ENCODE measurements around the gene NTRK1.

The NTRK1 gene

GRCh38 chr1:156899956-156900718 lies 39.5 kb downstream of the NTRK1 start:
- DNase-seq, result no peak

DNA sequence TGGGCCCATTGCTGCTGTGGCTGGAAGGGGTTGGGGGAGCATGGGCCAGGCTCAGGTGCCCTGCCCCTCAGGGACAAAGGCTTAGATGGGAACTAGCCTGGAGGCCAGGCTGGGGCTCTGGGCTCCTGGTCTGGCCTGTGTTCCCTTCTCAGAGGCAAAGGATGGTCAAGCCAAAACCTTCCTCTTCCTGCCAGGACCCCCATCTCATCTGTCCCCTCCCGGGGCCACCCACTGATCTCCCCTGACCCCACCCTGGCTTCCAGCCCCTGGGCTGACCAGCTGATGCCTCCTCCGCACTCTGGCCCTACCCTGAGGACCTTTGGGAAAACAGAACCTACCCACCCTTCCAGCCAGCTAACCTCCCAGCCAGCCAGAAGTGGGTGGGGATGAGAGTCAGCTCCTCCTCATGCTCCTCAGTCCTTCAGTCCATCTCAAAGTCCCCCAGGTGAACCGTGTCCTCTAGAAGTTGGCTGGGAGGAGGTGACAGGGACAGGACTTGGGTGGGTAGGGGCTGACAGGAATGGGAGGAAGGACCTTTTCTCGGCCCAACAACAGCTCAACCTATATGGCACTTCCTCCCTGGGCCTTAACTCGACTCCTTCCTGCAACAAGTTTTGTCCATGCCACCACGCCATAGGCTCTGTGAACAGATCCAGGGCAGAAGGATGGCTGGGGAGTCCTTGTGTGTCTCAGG lies 40.4 kb downstream of the NTRK1 start:
- DNase-seq, result no peak

DNA sequence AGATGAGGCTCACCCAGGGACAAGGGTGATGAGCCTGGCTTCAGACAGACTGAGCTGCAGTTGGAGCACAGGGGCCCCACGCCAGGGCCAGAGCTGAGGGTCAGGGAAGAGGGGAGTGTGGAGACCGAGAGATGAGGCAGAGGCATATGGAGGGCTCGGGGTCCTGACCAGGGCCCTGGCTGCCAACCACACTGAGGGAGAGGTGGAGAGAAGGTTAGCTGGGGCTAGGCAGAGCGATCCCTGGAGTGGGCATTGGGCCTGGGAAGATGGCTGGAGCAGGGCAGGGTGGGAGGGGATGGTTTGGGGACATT lies 40.9 kb downstream of the NTRK1 start:
- no peak for DNase-seq

- no peak for DNase-seq
Measured at GRCh38 chr1:156901966-156902915, 41.6 kb downstream of the NTRK1 start.

- no peak for DNase-seq
Measured at GRCh38 chr1:156903328-156904091, 42.8 kb downstream of the NTRK1 start.

DNA sequence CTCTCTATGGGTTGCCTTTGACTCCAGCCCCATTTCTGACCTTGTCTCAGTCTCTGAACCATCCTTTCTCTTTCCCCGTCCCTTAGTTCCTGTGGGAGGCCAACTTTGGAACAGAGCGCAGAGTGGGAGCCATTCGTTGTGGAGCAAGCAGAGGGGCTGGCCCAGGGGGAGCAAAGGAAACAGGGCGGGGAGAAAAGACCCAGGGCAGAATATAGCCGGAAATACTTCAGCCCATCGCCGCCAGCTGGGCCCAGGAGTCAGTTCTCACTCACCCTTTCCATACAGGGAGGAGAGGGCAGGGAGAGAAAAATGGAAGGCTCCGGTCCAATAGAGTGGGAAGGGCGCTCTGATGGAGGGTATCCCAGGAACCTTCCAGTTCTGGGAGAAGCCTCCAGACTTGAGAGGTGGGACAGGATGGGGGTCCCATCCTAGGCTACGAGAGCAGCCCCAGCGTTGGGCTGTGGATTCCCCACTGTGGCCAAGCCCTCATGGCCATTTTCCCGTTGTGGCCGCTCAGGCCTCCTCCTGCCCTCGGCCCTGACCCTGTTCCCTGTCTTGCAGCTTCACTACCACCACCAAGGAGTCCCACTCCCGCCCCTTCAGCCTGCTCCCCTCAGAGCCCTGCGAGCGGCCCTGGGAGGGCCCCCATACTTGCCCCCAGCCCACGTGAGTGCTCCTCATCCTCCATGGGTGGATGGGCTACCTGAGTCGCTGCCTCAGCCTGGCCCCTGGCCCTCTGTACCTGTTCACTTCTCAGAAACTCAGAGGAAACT lies 43.7 kb downstream of the NTRK1 start:
- DNase-seq, result no peak

DNA sequence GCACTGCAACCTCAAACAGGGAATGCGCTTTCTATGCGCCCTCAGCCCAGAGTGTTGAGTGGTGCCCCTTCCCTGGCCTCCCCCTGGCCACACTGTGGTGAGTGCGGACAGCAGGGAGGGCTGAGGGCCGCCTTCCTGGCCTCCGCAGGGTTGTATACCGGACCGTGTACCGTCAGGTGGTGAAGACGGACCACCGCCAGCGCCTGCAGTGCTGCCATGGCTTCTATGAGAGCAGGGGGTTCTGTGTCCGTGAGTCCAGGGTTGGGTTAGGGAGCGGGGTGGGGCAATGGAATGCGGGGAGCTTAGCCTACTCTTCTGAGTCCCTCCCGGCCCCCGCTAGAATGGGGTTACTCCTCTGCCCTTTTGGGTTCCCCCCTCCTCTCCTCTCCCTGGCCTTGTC lies 44.5 kb downstream of the NTRK1 start:
- DNase-seq, result no peak

DNA sequence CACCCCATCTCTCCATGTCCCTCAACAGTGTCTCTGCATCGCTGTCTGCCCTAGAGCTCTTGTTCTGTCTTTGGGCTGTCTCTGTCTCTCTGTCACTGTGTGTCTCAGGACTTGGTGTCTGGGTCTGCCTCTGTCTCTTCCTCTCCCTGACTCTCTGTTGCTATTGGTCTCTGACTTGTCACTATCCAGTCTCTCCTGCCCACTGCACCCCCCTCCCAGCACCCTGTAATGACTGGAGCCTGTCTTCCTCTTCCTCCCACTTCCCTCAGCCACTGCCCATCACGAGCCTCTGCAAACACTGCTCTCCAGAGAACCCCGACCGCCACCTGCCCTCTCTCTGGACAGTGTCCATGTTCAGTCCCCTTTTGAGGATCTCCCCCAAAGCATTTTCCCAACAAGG lies 45.0 kb downstream of the NTRK1 start:
- no peak for DNase-seq

GRCh38 chr1:156906206-156906906 lies 45.7 kb downstream of the NTRK1 start:
- no peak for DNase-seq

DNA sequence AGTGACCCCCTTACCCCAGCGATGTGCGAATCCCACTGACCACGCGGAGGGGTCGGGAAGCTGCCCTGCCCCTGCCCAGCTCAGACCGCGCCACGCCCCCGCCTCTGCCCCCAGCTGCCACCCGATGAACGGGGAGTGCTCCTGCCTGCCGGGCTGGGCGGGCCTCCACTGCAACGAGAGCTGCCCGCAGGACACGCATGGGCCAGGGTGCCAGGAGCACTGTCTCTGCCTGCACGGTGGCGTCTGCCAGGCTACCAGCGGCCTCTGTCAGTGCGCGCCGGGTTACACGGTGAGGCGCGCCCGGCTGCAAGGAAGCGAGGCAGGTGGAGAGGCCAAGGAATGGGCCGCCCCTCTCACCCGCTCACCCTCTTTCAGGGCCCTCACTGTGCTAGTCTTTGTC lies 47.9 kb downstream of the NTRK1 start:
- DNase-seq, result no peak

DNA sequence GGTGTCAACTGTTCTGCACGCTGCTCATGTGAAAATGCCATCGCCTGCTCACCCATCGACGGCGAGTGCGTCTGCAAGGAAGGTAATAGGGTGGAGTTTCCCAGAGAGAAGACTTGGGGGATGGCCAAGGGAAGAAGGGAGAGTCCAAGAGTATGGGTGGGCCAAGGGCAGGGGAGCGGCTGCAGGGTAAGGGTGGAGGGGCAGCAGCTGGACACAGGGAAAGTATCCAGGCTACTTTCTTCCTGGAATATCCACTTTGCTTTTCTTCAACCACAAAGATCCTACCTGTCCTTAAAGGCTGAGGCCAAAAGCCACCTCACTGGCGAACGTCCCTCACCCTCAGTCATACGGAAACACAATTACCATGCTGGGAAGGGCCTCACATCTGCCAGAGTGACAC lies 48.3 kb downstream of the NTRK1 start:
- no peak for DNase-seq

DNA sequence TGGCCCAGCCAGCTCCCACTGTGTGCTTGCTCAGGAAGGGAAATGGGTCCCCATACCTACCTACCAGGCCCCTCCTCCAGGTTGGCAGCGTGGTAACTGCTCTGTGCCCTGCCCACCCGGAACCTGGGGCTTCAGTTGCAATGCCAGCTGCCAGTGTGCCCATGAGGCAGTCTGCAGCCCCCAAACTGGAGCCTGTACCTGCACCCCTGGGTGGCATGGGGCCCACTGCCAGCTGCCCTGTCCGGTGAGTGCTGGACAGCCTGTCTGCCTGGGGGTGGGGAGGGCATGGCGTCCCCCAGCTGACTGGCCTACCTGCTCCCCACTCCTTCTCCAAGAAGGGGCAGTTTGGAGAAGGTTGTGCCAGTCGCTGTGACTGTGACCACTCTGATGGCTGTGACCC lies 49.0 kb downstream of the NTRK1 start:
- DNase-seq, result no peak

- peak in 1 of 2 experiments; percentile 40 for DNase-seq
Measured at GRCh38 chr1:156910309-156910782, 49.7 kb downstream of the NTRK1 start.

DNA sequence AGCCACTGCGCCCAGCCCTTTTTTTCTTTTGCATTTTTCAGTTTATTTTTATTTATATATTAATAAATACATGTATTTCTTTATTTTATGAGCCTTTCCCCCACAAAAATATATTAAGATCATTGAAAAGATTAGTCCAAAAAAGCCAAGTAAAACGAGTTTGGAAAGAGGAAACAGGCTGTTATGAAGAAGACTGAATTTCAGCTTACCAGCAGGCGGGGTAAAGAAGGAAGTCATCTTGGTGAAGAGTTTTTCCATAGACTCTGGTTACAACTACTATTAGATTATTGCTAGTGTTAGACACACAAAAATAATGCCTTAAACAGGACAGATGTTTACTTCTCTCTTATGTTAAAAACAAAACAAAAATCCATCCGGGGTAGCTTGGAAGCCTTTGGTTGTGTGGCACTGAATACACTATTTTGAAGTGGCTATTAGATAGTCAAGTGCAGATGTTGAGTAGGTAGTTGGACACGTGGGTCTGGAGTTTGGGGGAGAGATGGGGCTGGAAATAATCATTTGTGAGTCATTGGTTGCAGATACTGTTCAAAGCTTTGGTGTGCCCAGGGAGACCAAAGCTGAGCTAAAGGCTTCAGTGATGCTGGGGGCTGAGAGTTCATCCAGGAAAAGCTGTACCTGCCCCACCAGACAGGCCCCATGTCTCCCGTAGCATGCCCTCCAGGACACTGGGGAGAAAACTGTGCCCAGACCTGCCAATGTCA lies 51.1 kb downstream of the NTRK1 start:
- DNase-seq, result no peak

DNA sequence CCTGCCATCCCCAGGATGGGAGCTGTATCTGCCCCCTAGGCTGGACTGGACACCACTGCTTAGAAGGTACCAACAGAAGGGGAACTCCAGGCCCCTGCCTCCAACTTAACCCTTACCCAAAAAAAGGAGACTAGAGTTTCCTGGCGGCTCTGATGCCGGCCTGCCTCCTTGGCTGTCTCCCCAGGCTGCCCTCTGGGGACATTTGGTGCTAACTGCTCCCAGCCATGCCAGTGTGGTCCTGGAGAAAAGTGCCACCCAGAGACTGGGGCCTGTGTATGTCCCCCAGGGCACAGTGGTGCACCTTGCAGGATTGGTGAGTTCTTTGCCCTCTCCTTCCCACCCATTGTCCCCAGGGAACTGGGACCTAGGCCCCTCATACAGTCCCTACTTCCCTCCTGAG lies 51.6 kb downstream of the NTRK1 start:
- DNase-seq, result no peak

GRCh38 chr1:156912861-156913808 lies 52.5 kb downstream of the NTRK1 start:
- no peak for DNase-seq

- DNase-seq, result no peak
Measured at GRCh38 chr1:156913809-156914387, 53.2 kb downstream of the NTRK1 start.

DNA sequence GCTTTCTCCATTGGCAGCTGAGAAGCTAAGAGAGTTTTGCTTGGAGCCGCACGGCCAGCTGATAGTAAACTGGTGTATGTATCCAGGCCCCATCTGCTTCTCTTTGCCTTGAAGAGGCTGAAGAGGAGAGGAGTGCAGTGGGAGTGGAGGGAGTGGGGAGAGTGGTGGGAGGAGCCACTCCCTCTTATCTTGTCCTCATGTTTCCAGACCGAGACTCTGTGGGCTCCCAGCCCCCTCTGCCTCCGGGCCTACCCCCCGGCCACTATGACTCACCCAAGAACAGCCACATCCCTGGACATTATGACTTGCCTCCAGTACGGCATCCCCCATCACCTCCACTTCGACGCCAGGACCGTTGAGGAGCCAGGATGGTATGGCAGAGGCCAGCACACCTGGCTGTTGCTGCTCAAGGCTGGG lies 53.8 kb downstream of the NTRK1 start:
- peak; percentile 26 to 59 for DNase-seq
